OCI-LY1 (cell line): ENCODE results near the gene TLR9.

ENCODE experiments used
- CTCF ChIP-seq: fragments of 200-600 bp; sonication (generic), shearing (Covaris generic); IDR thresholded peaks from 2 replicates; pipeline ENCODE4 v1.5.1; 2017; ENCODE audit warnings: mild to moderate bottlenecking, antibody characterized with exemption, low read length, moderate library complexity, mixed read lengths
- EZH2 ChIP-seq: fragments of 200-600 bp; sonication (generic), shearing (Covaris generic); IDR thresholded peaks from 2 replicates; pipeline ENCODE4 v1.8.0; 2017; ENCODE audit warnings: borderline replicate concordance, mixed run types, mild to moderate bottlenecking, antibody characterized with exemption, low read length, moderate library complexity, mixed read lengths

GRCh38 chr3:52262447-52262846 is 37.0 kb upstream of the TLR9 start:
- TF ChIP-seq CTCF (no peak), EZH2 (no peak)
